K562 (cell line): ENCODE data around the gene PUM1. TPM values are rescaled to one million over a fixed set of nuclear protein-coding genes. Genes with fewer than 3 reads are reported as not detected.

ENCODE experiments used
- ATAC-seq: fragments of 200-7000 bp; cut with Tn5 transposase; 3 replicates; pipeline ENCODE4 v1.9.1; 2020; ENCODE audit warnings: moderate library complexity
- BruUV-seq: library from RNA; stranded (reverse); fragments of 400-500 nt; replicated peaks from 2 replicates; lab custom pipeline; 2021; lab: Mats Ljungman, UMichigan
- CTCF ChIA-PET: fragments of 300-600 bp; formaldehyde crosslinking; extraction: SDS; loops from one replicate; lab custom pipeline; 2021; ENCODE audit warnings: low intra/inter-chr PET ratio; lab: Yijun Ruan, JAX
- POLR2A ChIA-PET: fragments of 300-600, 350-650 bp; sonication (Branson Sonifier 250); formaldehyde crosslinking; extraction: SDS; loops from one replicate; lab custom pipeline; 2021; ENCODE audit warnings: antibody characterized with exemption, inconsistent platforms; lab: Yijun Ruan, JAX
- DNase-seq, 4 experiments: peaks; one replicate each; pipeline versions ENCODE4 v3.0.0 to v3.0.0-alpha.2; 2011 to 2018; ENCODE audit warnings: low spot score in 3 of 4, mixed read lengths in 3 of 4; ENCODE audit errors: extremely low read depth in 1 of 4
- FAIRE-seq: peaks from 2 replicates; lab custom pipeline; 2011; peaks lifted over from hg19 to GRCh38; lab: Jason Lieb, UNC
- H2AFZ ChIP-seq: 2 replicates; pipeline ENCODE4 v1.6.0; 2011; ENCODE audit warnings: low read depth, low read length, control low read depth, inconsistent platforms
- H3K27ac ChIP-seq: fragments of 200-600 bp; 3 replicates; pipeline ENCODE4 v1.8.0; 2011; ENCODE audit warnings: low read depth, mild to moderate bottlenecking, control low read depth, inconsistent platforms, low read length, moderate library complexity, mixed read lengths; ENCODE audit errors: extremely low read depth
- H3K27me3 ChIP-seq, 2 experiments: fragments of 300-600 bp in 1 of 2; 2 replicates in 1 of 2; 3 replicates in 1 of 2; pipeline versions ENCODE4 v1.6.0 to v1.8.0; 2011; ENCODE audit warnings: inconsistent platforms in 2 of 2, low read length in 2 of 2, mild to moderate bottlenecking in 1 of 2, mixed read lengths in 1 of 2, moderate library complexity in 1 of 2; ENCODE audit not compliant: control insufficient read depth in 2 of 2, insufficient read depth in 2 of 2
- H3K36me3 ChIP-seq: fragments of 300-600 bp; 3 replicates; pipeline ENCODE4 v1.8.0; 2011; ENCODE audit warnings: mild to moderate bottlenecking, low read length, inconsistent platforms; ENCODE audit not compliant: control insufficient read depth, insufficient read depth
- H3K4me1 ChIP-seq, 2 experiments: fragments of 200-600 bp in 1 of 2; replicated peaks in 1 of 2; 2 replicates in 1 of 2; 3 replicates in 1 of 2; pipeline versions ENCODE4 v1.5.1 to v1.8.0; 2011; ENCODE audit warnings: inconsistent platforms in 2 of 2, low read length in 2 of 2, mild to moderate bottlenecking in 1 of 2, mixed read lengths in 1 of 2, moderate library complexity in 1 of 2; ENCODE audit not compliant: control insufficient read depth in 2 of 2, insufficient read depth in 2 of 2
- H3K4me2 ChIP-seq: 2 replicates; pipeline ENCODE4 v1.6.1; 2011; ENCODE audit warnings: low read length, control low read depth, inconsistent platforms, mixed read lengths; ENCODE audit not compliant: insufficient read depth
- H3K4me3 ChIP-seq: fragments of 200-600 bp; sonication (generic), shearing (Covaris generic); 2 replicates; pipeline ENCODE4 v1.5.1; 2016; ENCODE audit warnings: control low read depth, inconsistent platforms
- H3K79me2 ChIP-seq: fragments of 200-600 bp; 3 replicates; pipeline ENCODE4 v1.8.0; 2011; ENCODE audit warnings: low read length, inconsistent platforms; ENCODE audit not compliant: control insufficient read depth, insufficient read depth
- H3K9ac ChIP-seq, 2 experiments: 2 replicates each; pipeline versions ENCODE4 v1.6.0 to v1.6.1; 2011; ENCODE audit warnings: low read depth in 2 of 2, low read length in 2 of 2, control low read depth in 1 of 2, inconsistent platforms in 1 of 2, mild to moderate bottlenecking in 1 of 2, mixed read lengths in 1 of 2; ENCODE audit not compliant: insufficient read depth in 1 of 2
- H3K9me1 ChIP-seq: one replicate; pipeline ENCODE4 v1.6.0; 2011; ENCODE audit warnings: inconsistent platforms, mild to moderate bottlenecking, low read length, moderate library complexity; ENCODE audit not compliant: control insufficient read depth, insufficient read depth
- H3K9me3 ChIP-seq: replicated peaks from 2 replicates; pipeline ENCODE4 v1.5.1; 2011; ENCODE audit warnings: low read depth, low read length, inconsistent platforms; ENCODE audit not compliant: control insufficient read depth, insufficient read depth
- H4K20me1 ChIP-seq: replicated peaks from 2 replicates; pipeline ENCODE4 v1.6.1; 2011; ENCODE audit warnings: low read length, inconsistent platforms, mixed read lengths; ENCODE audit not compliant: control insufficient read depth, insufficient read depth
- BCOR ChIP-seq: fragments of 450-650 bp; IDR thresholded peaks from 2 replicates; pipeline ENCODE4 v1.6.1; 2016
- BRD9 ChIP-seq: fragments of 450-650 bp; IDR thresholded peaks from 2 replicates; pipeline ENCODE4 v1.6.1; 2018; ENCODE audit warnings: low read depth; ENCODE audit not compliant: partially characterized antibody
- FOXK2 ChIP-seq, 2 experiments: fragments of 450-650 bp; IDR thresholded peaks in 1 of 2; conservative IDR thresholded peaks in 1 of 2; 2 replicates each; pipeline ENCODE4 v1.6.1; 2016; ENCODE audit warnings: low read depth in 2 of 2, mild to moderate bottlenecking in 1 of 2
- GMEB1 ChIP-seq: fragments of 250-450 bp; sonication (Bioruptor Pico); IDR thresholded peaks from 2 replicates; pipeline ENCODE4 v1.4.0; 2020; ENCODE audit warnings: mild to moderate bottlenecking
- HDAC6 ChIP-seq: IDR thresholded peaks from 2 replicates; pipeline ENCODE4 v1.6.1; 2012; ENCODE audit warnings: low read depth, mild to moderate bottlenecking, control low read depth, inconsistent platforms, low read length, moderate library complexity
- KAT7 ChIP-seq: sonication (generic); formaldehyde crosslinking; IDR thresholded peaks from 2 replicates; pipeline ENCODE4 v1.8.0; 2022; ENCODE audit warnings: missing genetic modification reagents, mild to moderate bottlenecking, borderline replicate concordance
- KDM1A ChIP-seq, 2 experiments: fragments of 450-650 bp; IDR thresholded peaks; 2 replicates each; pipeline ENCODE4 v1.6.1; 2016; ENCODE audit warnings: mild to moderate bottlenecking in 2 of 2
- MCM5 ChIP-seq: fragments of 450-650 bp; IDR thresholded peaks from 2 replicates; pipeline ENCODE4 v1.6.1; 2016; ENCODE audit warnings: low read depth
- RBM14 ChIP-seq: fragments of 200-400 bp; formaldehyde crosslinking; IDR thresholded peaks from 2 replicates; pipeline ENCODE4 v1.6.1; 2018; ENCODE audit warnings: low read depth, mild to moderate bottlenecking, low read length, moderate library complexity, borderline replicate concordance; ENCODE audit not compliant: insufficient read depth
- RBM25 ChIP-seq: fragments of 200-400 bp; formaldehyde crosslinking; IDR thresholded peaks from 2 replicates; pipeline ENCODE4 v1.6.1; 2018; ENCODE audit warnings: low read length, low read depth, moderate library complexity; ENCODE audit not compliant: severe bottlenecking
- TEAD1 ChIP-seq, 2 experiments: fragments of 450-650 bp in 1 of 2; sonication (generic) in 1 of 2; formaldehyde crosslinking; IDR thresholded peaks; 2 replicates each; pipeline versions ENCODE4 v1.4.0 to v1.8.0; 2020 to 2022; ENCODE audit warnings: mild to moderate bottlenecking in 2 of 2, missing genetic modification reagents in 1 of 2
- ZNF146 ChIP-seq: IDR thresholded peaks from one replicate; pipeline ENCODE4 v1.6.1; 2018; ENCODE audit warnings: missing compliant biosample characterization; ENCODE audit not compliant: unreplicated experiment
- ZNF212 ChIP-seq: fragments of 450-650 bp; formaldehyde crosslinking; IDR thresholded peaks from 2 replicates; pipeline ENCODE4 v1.4.0; 2020; ENCODE audit warnings: mild to moderate bottlenecking
- ZNF445 ChIP-seq: fragments of 250-450 bp; sonication (Bioruptor Pico); IDR thresholded peaks from 2 replicates; pipeline ENCODE4 v1.4.0; 2020; ENCODE audit warnings: low read depth, mild to moderate bottlenecking, moderate library complexity
- ZNF561 ChIP-seq: fragments of 450-650 bp; formaldehyde crosslinking; conservative IDR thresholded peaks from 2 replicates; pipeline ENCODE4 v1.4.0; 2020; ENCODE audit warnings: mild to moderate bottlenecking, moderate library complexity
- ZNF778 ChIP-seq: fragments of 450-650 bp; formaldehyde crosslinking; IDR thresholded peaks from 2 replicates; pipeline ENCODE4 v1.4.0; 2020; ENCODE audit warnings: mild to moderate bottlenecking, moderate library complexity
- whole genome bisulfite sequencing: fragments of 100-300 bp; shearing (Covaris generic); methylation state at CpG from one replicate; pipeline ENCODE4 v1.1.6; 2016; ENCODE audit warnings: low coverage, mixed read lengths; ENCODE audit not compliant: insufficient coverage; ENCODE audit errors: missing lambda C conversion rate; 5-methylcytosine and 5-hydroxymethylcytosine counted together
- in situ Hi-C: fragments of 300-500 bp; cut with MboI; formaldehyde crosslinking; loops from 4 replicates; pipeline ENCODE4 v1.15.0; 2018; ENCODE audit warnings: inconsistent platforms, mixed read lengths
- intact Hi-C: fragments of 100-400 bp; cut with micrococcal nuclease; formaldehyde crosslinking; loops from 2 replicates; pipeline ENCODE4 v1.14.2; 2022
- polyA plus RNA-seq, 8 experiments: library from polyadenylated mRNA; depleted of rRNA in 4 of 8; stranded (reverse) in 5 of 8; unstranded in 3 of 8; fragments of >200 nt; fragmentation: Nextera tagmentation in 2 of 8; fragmentation: Illumina TruSeq in 1 of 8; extraction: Ambion mirVana in 2 of 8; extraction: Trizol in 1 of 8; gene quantifications; 2 replicates each; pipeline versions ENCODE4 v1.2.1 to v1.2.3, GENCODE V29; 2011 to 2014; ENCODE audit warnings: inconsistent platforms in 1 of 8, missing spikeins in 1 of 8
- total RNA-seq, 7 experiments: library from RNA; depleted of rRNA in 6 of 7; stranded (reverse); fragments of >200 nt in 6 of 7; fragmentation: Illumina TruSeq in 2 of 7; extraction: Trizol in 2 of 7; gene quantifications; 2 replicates each; pipeline versions ENCODE4 v1.2.1 to v1.2.3, GENCODE V29; 2011 to 2021; ENCODE audit warnings: low replicate concordance in 1 of 7
- TF ChIP-seq, protein P1 (sequence below), 2 experiments: fragments of 250-450 bp in 1 of 2; fragments of 450-650 bp in 1 of 2; sonication (Bioruptor Pico) in 1 of 2; IDR thresholded peaks; 2 replicates each; pipeline versions ENCODE4 v1.6.1 to v1.8.0; 2016 to 2021; ENCODE audit warnings: mild to moderate bottlenecking in 2 of 2, moderate library complexity in 2 of 2, missing compliant biosample characterization in 1 of 2, missing genetic modification characterization in 1 of 2

The PUM1 gene
- total and polyA plus RNA-seq, 9 of the 15 experiments (the other 6 are each of a cell fraction or from before 2014, with no cell fraction given): 37.7 to 104 (median 55.7) TPM

- no peak for DNase-seq
- Histone ChIP-seq H3K27ac (no peak overlapping the region), H3K9me3 (no peaks in the 10 kb centered on the region; the same call in 1 of the 2 replicates), H3K9me1 (no peaks in the 10 kb centered on the region), H3K36me3 (peaks cover 3% of the 10 kb centered on the region; the same call in 1 of the 3 replicates), H3K4me1 (peaks cover 51 to 59% of the 10 kb centered on the region in 2 experiments), H3K9ac (peak overlapping the region in 1 of 2 experiments; percentile 18; a peak in 1 of 4 replicates), H2AFZ (no peak overlapping the region), H4K20me1 (no peaks in the 10 kb centered on the region; the same call in 1 of the 2 replicates), H3K79me2 (0 out of 3 replicates have a peak, but pooled peaks cover 7% of the 10 kb centered on the region), H3K27me3 (no peaks in the 10 kb centered on the region), H3K4me2 (no peak overlapping the region), H3K4me3 (no peak overlapping the region)
- CTCF ChIA-PET: no interaction called here
- no peak for ATAC-seq
- in situ Hi-C loops: no loop called here
- WGBS: 67% methylated on average over 10 of the region's 10 CpGs
- BruUV-seq: no TSS peak
- intact Hi-C loops: no loop called here
- POLR2A ChIA-PET: no interaction called here
- FAIRE-seq: no peak
- no peak for TF ChIP-seq HDAC6
- TF ChIP-seq, protein P1, sequence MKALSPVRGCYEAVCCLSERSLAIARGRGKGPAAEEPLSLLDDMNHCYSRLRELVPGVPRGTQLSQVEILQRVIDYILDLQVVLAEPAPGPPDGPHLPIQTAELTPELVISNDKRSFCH (CRISPR knock-in tag; IDR thresholded peaks at IDR 0.05): no peak
- TF ChIP-seq, protein P1 (tag; IDR thresholded peaks at IDR 0.05): no peak
- TF ChIP-seq RBM25: peak; percentile 94
- TF ChIP-seq MCM5: no peak
- TF ChIP-seq ZNF146 (CRISPR knock-in tag): no peak
- TF ChIP-seq ZNF445 (CRISPR knock-in tag): no peak
- no peak for TF ChIP-seq FOXK2 (conservative IDR thresholded peaks at IDR 0.05 in 1 of 2, IDR thresholded peaks at IDR 0.05 in 1 of 2; ENCODE audit: low read depth in 2 of 2)
- TF ChIP-seq GMEB1: no peak
- no peak for TF ChIP-seq RBM14
- TF ChIP-seq BRD9: peak; percentile 35
- TF ChIP-seq KDM1A (IDR thresholded peaks at IDR 0.05): peak in 1 of 2 experiments; percentile 71; a peak in 1 of 4 replicates
- no peak for TF ChIP-seq ZNF212 (CRISPR knock-in tag)
- TF ChIP-seq BCOR: peak; percentile 91
- no peak for TF ChIP-seq TEAD1 (CRISPR knock-in tag; IDR thresholded peaks at IDR 0.05)
- no peak for TF ChIP-seq KAT7
- no peak for TF ChIP-seq ZNF778 (CRISPR knock-in tag)
- no peak for TF ChIP-seq ZNF561
Observed at GRCh38 chr1:30890502-30891226, 174.9 kb downstream of the PUM1 start.
